GM10847 (cell line): Measurements from ENCODE around the gene TNNI2.
A peak's percentile ranks its signal among the peaks of the same experiment; 100 is the strongest.

Source experiments
- POLR2A ChIP-seq: IDR thresholded peaks from 2 replicates; pipeline ENCODE4 v1.6.1; 2011; ENCODE audit not compliant: insufficient read length; ENCODE audit errors: extremely low read depth

Gene TNNI2

DNA sequence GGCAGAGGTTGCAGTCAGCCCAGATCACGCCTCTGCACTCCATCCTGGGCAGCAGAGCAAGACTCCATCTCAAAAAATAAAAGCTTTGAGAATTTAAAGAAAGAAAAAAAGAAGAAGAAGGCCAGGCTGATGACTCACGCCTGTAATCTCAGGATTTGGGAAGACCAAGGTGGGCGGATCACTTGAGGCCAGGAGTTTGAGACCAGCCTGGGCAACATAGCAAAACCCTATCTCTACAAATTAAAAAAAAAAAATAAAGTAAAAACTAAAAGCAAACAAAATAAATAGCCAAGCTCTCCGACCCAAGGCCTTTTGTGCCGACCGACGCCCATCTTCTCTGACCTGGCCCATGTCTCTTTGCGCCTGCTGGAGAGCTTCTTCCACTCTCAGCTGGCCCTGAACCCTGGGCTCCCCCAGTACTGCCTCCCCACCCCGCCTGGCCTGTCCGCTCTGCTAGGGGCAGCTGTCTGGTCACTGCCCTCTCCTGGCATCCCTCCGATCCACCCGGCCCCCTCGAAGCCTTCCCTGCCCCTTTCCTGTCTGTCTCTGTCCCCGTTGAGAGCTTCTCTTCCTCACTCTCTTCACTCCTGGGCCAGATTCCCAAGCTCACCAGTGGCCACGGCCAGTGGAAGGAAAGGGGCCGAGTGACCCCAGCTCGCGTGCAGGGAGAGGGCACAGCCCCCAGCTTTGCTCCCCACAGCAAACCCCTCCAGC lies 9.3 kb downstream of the TNNI2 start:
- TF ChIP-seq POLR2A = no peak

DNA sequence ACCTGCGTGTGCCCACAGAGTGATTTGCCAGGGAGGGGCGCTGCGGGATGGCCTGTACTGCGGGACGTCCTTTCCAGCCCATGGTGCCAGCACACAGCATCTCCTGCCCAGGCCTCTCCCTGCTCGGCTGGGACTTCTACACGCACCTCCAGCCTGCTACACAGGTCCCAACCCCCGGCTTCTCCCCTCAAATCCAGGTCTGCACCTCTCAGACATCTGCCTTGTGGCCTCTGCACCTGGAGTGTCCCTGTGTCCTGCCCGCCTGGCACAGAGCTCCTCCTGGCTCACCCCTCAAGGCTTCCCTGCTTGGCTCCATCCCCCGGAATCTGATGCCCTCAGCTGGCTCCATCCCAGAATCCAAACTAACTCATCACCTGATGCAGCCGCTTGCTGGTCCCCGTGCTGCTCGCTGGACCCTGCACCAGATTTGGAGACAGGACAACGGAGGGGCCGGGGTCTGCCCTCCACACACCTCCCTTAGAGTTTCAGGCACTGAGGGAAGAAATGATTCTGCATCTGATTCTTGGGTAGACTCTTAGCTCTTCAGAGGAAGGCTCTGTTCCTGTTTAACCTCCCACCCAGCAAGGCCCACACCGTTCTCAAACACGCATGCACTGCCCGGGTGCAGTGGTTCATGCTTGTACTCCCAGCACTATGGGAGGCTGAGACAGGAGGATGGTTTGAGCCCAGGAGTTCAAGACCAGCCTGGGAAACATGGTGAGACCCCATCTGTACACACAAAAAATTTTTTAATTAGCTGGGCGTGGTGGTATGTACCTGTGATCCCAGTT lies 10.1 kb downstream of the TNNI2 start:
- TF ChIP-seq POLR2A = no peak

- TF ChIP-seq POLR2A = no peak
Measured at GRCh38 chr11:1851468-1852180, 12.8 kb downstream of the TNNI2 start.

DNA sequence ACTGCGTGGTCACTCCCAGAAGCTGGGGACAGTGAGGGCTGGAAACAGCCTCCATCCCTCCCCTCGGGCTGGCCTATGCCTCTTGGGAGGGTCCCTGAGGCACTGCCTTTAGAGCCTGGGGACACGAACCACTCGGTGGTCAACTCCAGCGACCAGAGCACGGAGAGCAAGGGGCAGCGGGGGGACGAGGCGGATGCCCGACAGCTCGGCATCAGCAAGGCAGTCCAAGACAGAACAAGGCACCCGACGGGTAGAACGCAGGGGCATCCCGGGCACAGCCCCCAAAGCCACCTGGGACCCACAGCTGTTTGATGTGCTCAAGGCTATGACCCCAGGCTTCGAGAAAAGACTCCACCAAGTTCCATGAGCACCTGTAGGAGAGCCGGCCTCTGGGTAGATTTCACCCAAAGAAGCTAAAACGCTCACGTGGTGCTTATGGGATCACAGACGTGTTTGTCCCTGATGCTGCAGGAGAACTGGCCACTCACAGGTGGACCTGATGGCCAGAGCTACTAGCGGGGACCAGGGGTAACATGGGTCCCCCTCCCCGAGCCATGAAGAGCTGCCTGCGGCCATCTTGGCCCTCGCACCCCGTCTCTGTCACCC lies 13.6 kb downstream of the TNNI2 start:
- no peak for TF ChIP-seq POLR2A

- peak; percentile 76 for TF ChIP-seq POLR2A
Measured at GRCh38 chr11:1852877-1853276, 14.1 kb downstream of the TNNI2 start, which contains the start of gene LSP1. TSS of gene LSP1 (plus strand) at chr11:1853084. CDS start at chr11:1853145, 61 bp downstream.

GRCh38 chr11:1853376-1854131 lies 14.8 kb downstream of the TNNI2 start:
- TF ChIP-seq POLR2A = no peak

GRCh38 chr11:1854132-1854948 lies 15.6 kb downstream of the TNNI2 start:
- TF ChIP-seq POLR2A = peak; percentile 9

GRCh38 chr11:1854949-1855885 lies 16.4 kb downstream of the TNNI2 start:
- TF ChIP-seq POLR2A = no peak

- no peak for TF ChIP-seq POLR2A
Measured at GRCh38 chr11:1855886-1856265, 17.1 kb downstream of the TNNI2 start.

GRCh38 chr11:1856306-1857005 lies 17.7 kb downstream of the TNNI2 start:
- TF ChIP-seq POLR2A = no peak

GRCh38 chr11:1857064-1857463 lies 18.3 kb downstream of the TNNI2 start:
- TF ChIP-seq POLR2A = no peak

DNA sequence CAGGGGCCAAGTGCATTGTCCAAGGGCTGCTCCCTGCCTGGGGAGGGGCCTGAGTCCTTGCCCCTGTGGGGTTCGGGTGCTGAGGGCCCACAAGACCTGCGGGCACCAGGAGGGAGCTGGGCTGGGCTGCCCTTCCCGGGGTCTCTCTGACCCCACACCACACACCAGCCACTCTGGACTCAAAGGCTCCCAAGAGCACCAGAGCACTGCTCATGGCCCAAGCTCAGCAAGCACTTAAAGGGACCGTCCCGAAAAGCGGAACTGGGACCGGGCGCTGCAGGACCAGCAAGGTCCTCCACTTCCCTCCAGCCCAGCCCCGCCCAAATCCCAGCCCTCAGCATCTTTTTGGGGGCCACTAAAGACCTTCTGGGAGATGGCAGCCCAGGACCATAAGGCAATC lies 19.4 kb downstream of the TNNI2 start:
- no peak for TF ChIP-seq POLR2A

GRCh38 chr11:1858576-1858975 lies 19.8 kb downstream of the TNNI2 start:
- TF ChIP-seq POLR2A = no peak

- no peak for TF ChIP-seq POLR2A
Measured at GRCh38 chr11:1859004-1859403, 20.2 kb downstream of the TNNI2 start.
